Ishikawa (cell line): ENCODE measurements around the gene EFCAB9.

Source experiments
- CEBPB ChIP-seq: IDR thresholded peaks from 2 replicates; pipeline ENCODE4 v1.6.1; 2012
- CREB1 ChIP-seq: IDR thresholded peaks from 2 replicates; pipeline ENCODE4 v1.6.1; 2012; ENCODE audit warnings: low read depth
- EGR1 ChIP-seq: IDR thresholded peaks from 2 replicates; pipeline ENCODE4 v1.6.1; 2012
- EP300 ChIP-seq: IDR thresholded peaks from 2 replicates; pipeline ENCODE4 v1.6.1; 2012; ENCODE audit warnings: borderline replicate concordance
- FOXM1 ChIP-seq: IDR thresholded peaks from 2 replicates; pipeline ENCODE4 v1.6.1; 2012; ENCODE audit warnings: low read depth, borderline replicate concordance
- NFIC ChIP-seq: IDR thresholded peaks from 2 replicates; pipeline ENCODE4 v1.6.1; 2012
- RAD21 ChIP-seq: IDR thresholded peaks from 2 replicates; pipeline ENCODE4 v1.6.1; 2012; ENCODE audit warnings: low read depth
- TAF1 ChIP-seq: IDR thresholded peaks from 2 replicates; pipeline ENCODE4 v1.6.1; 2012; ENCODE audit warnings: low read depth, mild to moderate bottlenecking
- TCF12 ChIP-seq: IDR thresholded peaks from 2 replicates; pipeline ENCODE4 v1.6.1; 2012; ENCODE audit warnings: low read depth
- TEAD4 ChIP-seq: IDR thresholded peaks from 2 replicates; pipeline ENCODE4 v1.6.1; 2012
- YY1 ChIP-seq: IDR thresholded peaks from 2 replicates; pipeline ENCODE4 v1.6.1; 2012; ENCODE audit warnings: low read depth
- ZBTB7A ChIP-seq: IDR thresholded peaks from 2 replicates; pipeline ENCODE4 v1.6.1; 2012; ENCODE audit warnings: low read depth
- TF ChIP-seq, protein P1 (sequence below): IDR thresholded peaks from 2 replicates; pipeline ENCODE4 v1.6.1; 2012
- TF ChIP-seq, protein P2 (sequence below): IDR thresholded peaks from 2 replicates; pipeline ENCODE4 v1.6.1; 2012; ENCODE audit warnings: low read depth, mild to moderate bottlenecking
- TF ChIP-seq, protein P3 (sequence below): IDR thresholded peaks from 2 replicates; pipeline ENCODE4 v1.6.1; 2012

EFCAB9 gene

DNA sequence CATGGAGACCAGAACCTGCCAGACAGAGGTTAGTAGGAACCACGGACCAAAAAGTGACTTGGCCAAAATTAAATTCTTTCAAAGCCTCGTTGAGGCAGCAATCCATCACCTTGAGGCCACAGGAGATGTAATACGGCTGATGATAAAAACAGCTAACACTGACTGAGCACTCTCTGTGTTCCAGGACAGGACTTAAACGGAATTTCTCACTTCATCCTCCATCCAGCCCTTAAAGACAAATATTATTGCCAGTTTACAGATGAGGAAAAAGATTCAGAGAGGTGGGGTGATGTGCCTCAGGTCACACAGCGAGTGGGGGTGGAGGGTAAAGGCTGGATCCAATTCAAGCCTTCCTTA, 31.0 kb upstream of the EFCAB9 start:
- TF ChIP-seq ZBTB7A (no peak), YY1 (no peak), EP300 (no peak)
- TF ChIP-seq, protein P1, sequence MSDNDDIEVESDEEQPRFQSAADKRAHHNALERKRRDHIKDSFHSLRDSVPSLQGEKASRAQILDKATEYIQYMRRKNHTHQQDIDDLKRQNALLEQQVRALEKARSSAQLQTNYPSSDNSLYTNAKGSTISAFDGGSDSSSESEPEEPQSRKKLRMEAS, result no peak

DNA sequence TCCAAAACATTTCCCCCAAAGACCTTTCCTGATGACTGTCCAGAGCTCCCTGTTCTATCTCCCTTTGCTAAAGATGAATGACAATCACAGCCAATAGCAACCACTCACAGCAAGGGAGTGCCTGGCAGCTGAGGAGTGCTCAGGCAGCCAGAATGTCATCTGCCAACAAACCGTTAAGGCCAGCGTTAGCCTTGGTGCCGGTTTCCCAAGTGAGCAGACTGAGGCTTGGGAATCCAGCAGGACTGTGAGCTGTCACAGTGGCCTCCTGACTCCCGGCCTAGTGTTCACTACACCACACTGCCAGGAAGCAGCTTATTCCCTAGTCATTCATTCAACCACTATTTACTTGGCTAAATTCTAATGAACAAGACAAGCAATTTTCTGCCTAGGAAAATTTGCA, 30.6 kb upstream of the EFCAB9 start:
- TF ChIP-seq EP300, result no peak
- TF ChIP-seq, protein P2, sequence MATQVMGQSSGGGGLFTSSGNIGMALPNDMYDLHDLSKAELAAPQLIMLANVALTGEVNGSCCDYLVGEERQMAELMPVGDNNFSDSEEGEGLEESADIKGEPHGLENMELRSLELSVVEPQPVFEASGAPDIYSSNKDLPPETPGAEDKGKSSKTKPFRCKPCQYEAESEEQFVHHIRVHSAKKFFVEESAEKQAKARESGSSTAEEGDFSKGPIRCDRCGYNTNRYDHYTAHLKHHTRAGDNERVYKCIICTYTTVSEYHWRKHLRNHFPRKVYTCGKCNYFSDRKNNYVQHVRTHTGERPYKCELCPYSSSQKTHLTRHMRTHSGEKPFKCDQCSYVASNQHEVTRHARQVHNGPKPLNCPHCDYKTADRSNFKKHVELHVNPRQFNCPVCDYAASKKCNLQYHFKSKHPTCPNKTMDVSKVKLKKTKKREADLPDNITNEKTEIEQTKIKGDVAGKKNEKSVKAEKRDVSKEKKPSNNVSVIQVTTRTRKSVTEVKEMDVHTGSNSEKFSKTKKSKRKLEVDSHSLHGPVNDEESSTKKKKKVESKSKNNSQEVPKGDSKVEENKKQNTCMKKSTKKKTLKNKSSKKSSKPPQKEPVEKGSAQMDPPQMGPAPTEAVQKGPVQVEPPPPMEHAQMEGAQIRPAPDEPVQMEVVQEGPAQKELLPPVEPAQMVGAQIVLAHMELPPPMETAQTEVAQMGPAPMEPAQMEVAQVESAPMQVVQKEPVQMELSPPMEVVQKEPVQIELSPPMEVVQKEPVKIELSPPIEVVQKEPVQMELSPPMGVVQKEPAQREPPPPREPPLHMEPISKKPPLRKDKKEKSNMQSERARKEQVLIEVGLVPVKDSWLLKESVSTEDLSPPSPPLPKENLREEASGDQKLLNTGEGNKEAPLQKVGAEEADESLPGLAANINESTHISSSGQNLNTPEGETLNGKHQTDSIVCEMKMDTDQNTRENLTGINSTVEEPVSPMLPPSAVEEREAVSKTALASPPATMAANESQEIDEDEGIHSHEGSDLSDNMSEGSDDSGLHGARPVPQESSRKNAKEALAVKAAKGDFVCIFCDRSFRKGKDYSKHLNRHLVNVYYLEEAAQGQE, result no peak
- no peak for TF ChIP-seq EGR1
- TF ChIP-seq YY1, result no peak
- TF ChIP-seq NFIC, result no peak

DNA sequence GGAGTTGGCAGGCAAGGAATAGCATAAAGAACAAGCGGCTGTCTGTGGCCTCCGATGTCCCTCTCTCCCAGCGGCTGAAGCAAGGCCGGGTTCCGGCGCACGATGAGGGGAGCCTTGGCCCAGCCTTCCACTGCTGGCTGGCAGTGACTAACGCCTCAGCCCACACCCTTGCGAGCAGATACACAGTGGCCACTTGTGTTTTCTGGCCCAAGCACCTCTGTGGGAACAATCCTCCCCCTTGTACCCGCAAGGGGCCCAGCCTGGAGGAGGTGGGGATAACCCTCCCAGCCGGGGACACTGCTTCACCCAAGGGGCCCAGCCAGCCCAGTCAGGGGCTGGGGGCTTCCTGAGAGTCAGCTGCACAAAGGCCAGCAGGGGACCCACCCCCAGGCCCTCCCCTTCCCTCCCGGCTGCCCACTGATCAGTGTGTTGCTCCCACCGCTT, 29.2 kb upstream of the EFCAB9 start:
- TF ChIP-seq CEBPB (no peak), ZBTB7A (no peak), FOXM1 (no peak), EGR1 (no peak), RAD21 (no peak), CREB1 (no peak), TCF12 (no peak), NFIC (no peak), TAF1 (no peak), TEAD4 (no peak), YY1 (no peak)
- TF ChIP-seq, protein P1, result no peak
- TF ChIP-seq, protein P3, sequence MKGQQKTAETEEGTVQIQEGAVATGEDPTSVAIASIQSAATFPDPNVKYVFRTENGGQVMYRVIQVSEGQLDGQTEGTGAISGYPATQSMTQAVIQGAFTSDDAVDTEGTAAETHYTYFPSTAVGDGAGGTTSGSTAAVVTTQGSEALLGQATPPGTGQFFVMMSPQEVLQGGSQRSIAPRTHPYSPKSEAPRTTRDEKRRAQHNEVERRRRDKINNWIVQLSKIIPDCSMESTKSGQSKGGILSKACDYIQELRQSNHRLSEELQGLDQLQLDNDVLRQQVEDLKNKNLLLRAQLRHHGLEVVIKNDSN, result no peak
- TF ChIP-seq, protein P2, result no peak

DNA sequence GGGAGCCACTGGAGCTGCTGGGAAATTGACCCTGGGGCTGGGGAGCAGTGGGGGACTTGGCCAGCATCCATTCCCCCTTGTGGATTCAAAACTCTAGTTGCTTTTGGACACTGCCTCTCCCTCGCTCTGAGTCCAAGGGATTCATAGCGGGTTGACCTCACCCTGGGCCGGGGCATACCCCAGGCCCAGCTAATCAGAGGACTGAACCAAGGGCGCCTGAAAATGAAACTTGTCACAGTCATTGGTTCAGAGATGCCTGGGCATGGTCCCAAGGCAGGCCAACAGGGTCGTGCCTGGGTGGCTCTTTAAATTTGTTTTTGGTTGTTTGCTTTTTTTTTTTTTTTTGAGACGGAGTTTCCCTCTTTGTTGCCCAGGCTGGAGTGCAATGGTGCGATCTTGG, 28.5 kb upstream of the EFCAB9 start:
- TF ChIP-seq EP300, result no peak
- no peak for TF ChIP-seq CREB1
- TF ChIP-seq TAF1, result no peak
- TF ChIP-seq EGR1, result no peak
- no peak for TF ChIP-seq CEBPB
- TF ChIP-seq FOXM1, result no peak
- TF ChIP-seq, protein P2, result no peak
- TF ChIP-seq, protein P1, result no peak
- TF ChIP-seq RAD21, result no peak
- TF ChIP-seq ZBTB7A, result no peak
- TF ChIP-seq TEAD4, result no peak
- TF ChIP-seq, protein P3, result no peak
- TF ChIP-seq NFIC, result no peak
- no peak for TF ChIP-seq YY1
- TF ChIP-seq TCF12, result no peak

DNA sequence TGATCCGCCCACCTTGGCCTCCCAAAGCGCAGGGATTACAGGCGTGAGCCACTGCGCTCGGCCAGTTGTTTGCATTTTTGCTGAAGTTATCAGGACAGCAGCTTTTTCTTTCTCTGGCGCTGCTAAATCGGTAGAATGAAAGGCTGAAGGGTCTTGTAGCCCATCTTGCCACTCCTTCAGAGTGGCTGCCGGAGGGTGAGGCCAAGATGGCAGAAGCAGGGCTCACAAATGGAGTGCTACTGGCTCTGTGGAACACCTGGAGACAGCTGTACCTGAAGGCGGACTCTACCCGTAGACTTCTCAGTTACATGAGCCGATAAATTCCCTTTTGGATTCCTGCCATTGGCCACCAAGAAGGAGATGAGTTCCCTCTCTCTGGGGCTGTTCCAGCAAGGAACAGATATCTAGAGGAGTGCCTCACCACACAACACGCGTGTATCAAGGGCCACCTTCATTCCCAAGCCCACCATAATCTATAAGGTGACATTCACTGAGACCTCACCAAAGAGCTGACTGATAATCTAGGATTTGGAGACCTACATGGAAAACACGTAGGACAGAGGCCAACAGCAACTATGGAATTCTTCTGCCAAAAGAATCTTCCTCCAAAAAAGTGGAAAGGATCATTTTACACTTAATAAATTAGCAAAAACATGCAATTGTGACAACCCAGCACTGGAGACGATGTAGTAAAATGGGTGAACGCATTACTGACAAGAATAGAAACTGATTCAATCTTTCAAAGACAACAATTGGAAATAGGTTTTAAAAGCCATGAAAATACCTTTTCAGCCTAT, 27.7 kb upstream of the EFCAB9 start:
- TF ChIP-seq ZBTB7A (no peak), TCF12 (no peak), RAD21 (no peak), FOXM1 (no peak), YY1 (no peak), CEBPB (no peak), EGR1 (no peak), TEAD4 (no peak), EP300 (no peak), TAF1 (no peak), CREB1 (no peak), NFIC (no peak)
- TF ChIP-seq, protein P3, result no peak
- TF ChIP-seq, protein P2, result no peak
- TF ChIP-seq, protein P1, result no peak
